Tongue (tissue), 2 donors: ENCODE data around the gene GABRB1. TPM values are rescaled to one million over a fixed set of nuclear protein-coding genes. Genes with fewer than 3 reads are reported as not detected.

Experiments
- DNase-seq: peaks from one replicate; pipeline ENCODE4 v3.0.0-alpha.2; 2015
- total RNA-seq: library from RNA; depleted of rRNA; stranded (reverse); fragments of >200 nt; gene quantifications from one replicate; pipeline ENCODE4 v1.2.3, GENCODE V29; 2014

GABRB1 gene
- total RNA-seq, 1 donor from 2014 or later: not detected

- no peak for DNase-seq
Observed at GRCh38 chr4:47049347-47049746, 18.0 kb downstream of the GABRB1 start.

GRCh38 chr4:47050761-47051725 lies 19.7 kb downstream of the GABRB1 start:
- no peak for DNase-seq

GRCh38 chr4:47053485-47053884 lies 22.1 kb downstream of the GABRB1 start:
- no peak for DNase-seq

GRCh38 chr4:47054130-47054529 lies 22.8 kb downstream of the GABRB1 start:
- no peak for DNase-seq

- DNase-seq: no peak
Observed at GRCh38 chr4:47057991-47058390, 26.6 kb downstream of the GABRB1 start.

GRCh38 chr4:47060561-47060960 lies 29.2 kb downstream of the GABRB1 start:
- no peak for DNase-seq

GRCh38 chr4:47061435-47061834 lies 30.1 kb downstream of the GABRB1 start:
- DNase-seq: no peak

- no peak for DNase-seq
Observed at GRCh38 chr4:47065051-47065481, 33.7 kb downstream of the GABRB1 start.

- no peak for DNase-seq
Observed at GRCh38 chr4:47068986-47069385, 37.6 kb downstream of the GABRB1 start.

GRCh38 chr4:47071901-47072341 lies 40.6 kb downstream of the GABRB1 start:
- no peak for DNase-seq

- DNase-seq: no peak
Observed at GRCh38 chr4:47073647-47074046, 42.3 kb downstream of the GABRB1 start.

GRCh38 chr4:47074816-47075215 lies 43.4 kb downstream of the GABRB1 start:
- DNase-seq: no peak

- DNase-seq: no peak
Observed at GRCh38 chr4:47075262-47075661, 43.9 kb downstream of the GABRB1 start.

- no peak for DNase-seq
Observed at GRCh38 chr4:47075919-47076318, 44.6 kb downstream of the GABRB1 start.

- DNase-seq: no peak
Observed at GRCh38 chr4:47084111-47084510, 52.7 kb downstream of the GABRB1 start.

GRCh38 chr4:47084795-47085194 lies 53.4 kb downstream of the GABRB1 start:
- peak; percentile 13 for DNase-seq

- DNase-seq: no peak
Observed at GRCh38 chr4:47088298-47088697, 56.9 kb downstream of the GABRB1 start.

GRCh38 chr4:47095884-47096283 lies 64.5 kb downstream of the GABRB1 start:
- no peak for DNase-seq

GRCh38 chr4:47101453-47101852 lies 70.1 kb downstream of the GABRB1 start:
- no peak for DNase-seq

GRCh38 chr4:47104986-47105385 lies 73.6 kb downstream of the GABRB1 start:
- DNase-seq: no peak

- no peak for DNase-seq
Observed at GRCh38 chr4:47106561-47106960, 75.2 kb downstream of the GABRB1 start.

- no peak for DNase-seq
Observed at GRCh38 chr4:47109379-47109778, 78.0 kb downstream of the GABRB1 start.

GRCh38 chr4:47110546-47111132 lies 79.3 kb downstream of the GABRB1 start:
- no peak for DNase-seq
